SK-N-SH (cell line): Measurements from ENCODE around the gene PARVG. TPM values are rescaled to one million over a fixed set of nuclear protein-coding genes. Genes with fewer than 3 reads are reported as not detected.

Experiments
- CTCF ChIA-PET: fragments of 300-600, 350-600 bp; formaldehyde crosslinking; extraction: SDS; loops from one replicate; lab custom pipeline; 2021; lab: Yijun Ruan, JAX
- POLR2A ChIA-PET: fragments of 350-600 bp; sonication (Branson Sonifier 250); formaldehyde crosslinking; extraction: SDS; loops from one replicate; lab custom pipeline; 2020; ENCODE audit warnings: antibody characterized with exemption, inconsistent platforms; lab: Yijun Ruan, JAX
- DNase-seq: peaks from one replicate; pipeline ENCODE4 v3.0.0; 2012
- H2AFZ ChIP-seq: fragments of 200-600 bp; sonication (generic); 2 replicates; pipeline ENCODE4 v1.8.1; 2016; ENCODE audit warnings: antibody characterized with exemption, mild to moderate bottlenecking, low read depth
- H3F3A ChIP-seq: fragments of 200-600 bp; sonication (generic); replicated peaks from 2 replicates; pipeline ENCODE3; 2016; ENCODE audit warnings: antibody characterized with exemption, mild to moderate bottlenecking; ENCODE audit not compliant: insufficient read depth
- H3K27ac ChIP-seq, 2 experiments: fragments of 200-500 bp in 1 of 2; fragments of 200-600 bp in 1 of 2; sonication (Bioruptor generic) in 1 of 2; sonication (generic), shearing (Covaris generic) in 1 of 2; 2 replicates each; pipeline versions ENCODE4 v1.5.1 to v1.6.1; 2014 to 2016; ENCODE audit warnings: low read depth in 2 of 2, inconsistent platforms in 1 of 2, low read length in 1 of 2, mild to moderate bottlenecking in 1 of 2, mixed read lengths in 1 of 2
- H3K27me3 ChIP-seq: fragments of 200-600 bp; sonication (generic), shearing (Covaris generic); 2 replicates; pipeline ENCODE4 v1.6.1; 2016; ENCODE audit warnings: mixed run types; ENCODE audit not compliant: insufficient read depth
- H3K36me3 ChIP-seq, 2 experiments: fragments of 200-500 bp in 1 of 2; fragments of 200-600 bp in 1 of 2; sonication (Bioruptor generic) in 1 of 2; sonication (generic) in 1 of 2; replicated peaks in 1 of 2; 2 replicates each; pipeline versions ENCODE3 to v1.5.1; 2014 to 2016; ENCODE audit warnings: low read length in 1 of 2, mild to moderate bottlenecking in 1 of 2; ENCODE audit not compliant: insufficient read depth in 2 of 2, control insufficient read depth in 1 of 2
- H3K4me1 ChIP-seq, 2 experiments: fragments of 200-500 bp in 1 of 2; fragments of 200-600 bp in 1 of 2; sonication (Bioruptor generic) in 1 of 2; sonication (generic), shearing (Covaris generic) in 1 of 2; 2 replicates each; pipeline versions ENCODE4 v1.5.1 to v1.6.1; 2014 to 2016; ENCODE audit warnings: low read depth in 1 of 2, low read length in 1 of 2, mixed run types in 1 of 2; ENCODE audit not compliant: insufficient read depth in 2 of 2, control insufficient read depth in 1 of 2
- H3K4me2 ChIP-seq: fragments of 200-600 bp; sonication (generic), shearing (Covaris generic); 2 replicates; pipeline ENCODE4 v1.6.1; 2017; ENCODE audit warnings: mixed run types
- H3K4me3 ChIP-seq, 2 experiments: fragments of 200-500 bp in 1 of 2; fragments of 200-600 bp in 1 of 2; sonication (Bioruptor generic) in 1 of 2; sonication (generic), shearing (Covaris generic) in 1 of 2; 2 replicates each; pipeline versions ENCODE4 v1.5.1 to v1.8.1; 2014 to 2016; ENCODE audit warnings: low read depth in 2 of 2, inconsistent platforms in 1 of 2, low read length in 1 of 2, mild to moderate bottlenecking in 1 of 2, mixed read lengths in 1 of 2, moderate library complexity in 1 of 2
- H3K79me2 ChIP-seq: fragments of 200-600 bp; sonication (generic); 2 replicates; pipeline ENCODE4 v1.8.1; 2017; ENCODE audit warnings: mild to moderate bottlenecking; ENCODE audit not compliant: insufficient read depth
- H3K9ac ChIP-seq: fragments of 200-600 bp; sonication (generic); 2 replicates; pipeline ENCODE4 v1.6.1; 2017; ENCODE audit warnings: mixed run types
- H3K9me2 ChIP-seq: fragments of 200-600 bp; sonication (generic); 2 replicates; pipeline ENCODE4 v1.6.1; 2017; ENCODE audit warnings: mixed run types
- H3K9me3 ChIP-seq: fragments of 200-600 bp; sonication (generic); 2 replicates; pipeline ENCODE4 v1.6.1; 2017; ENCODE audit warnings: mixed run types, mild to moderate bottlenecking, moderate library complexity
- H4K20me1 ChIP-seq: fragments of 200-600 bp; sonication (generic); 2 replicates; pipeline ENCODE4 v1.6.1; 2017; ENCODE audit warnings: mild to moderate bottlenecking, mixed run types; ENCODE audit not compliant: insufficient read depth
- CHD2 ChIP-seq: fragments of 150-350 bp; IDR thresholded peaks from 2 replicates; pipeline ENCODE4 v1.6.1; 2018; ENCODE audit warnings: low read length; ENCODE audit not compliant: partially characterized antibody
- CTCF ChIP-seq: fragments of 200-600 bp; sonication (generic); IDR thresholded peaks from 2 replicates; pipeline ENCODE4 v1.6.1; 2017; ENCODE audit warnings: antibody characterized with exemption, mild to moderate bottlenecking, moderate library complexity
- ELF1 ChIP-seq: IDR thresholded peaks from 2 replicates; pipeline ENCODE4 v1.4.0; 2012
- EZH2phosphoT487 ChIP-seq: fragments of 200-600 bp; sonication (generic); IDR thresholded peaks from 2 replicates; pipeline ENCODE4 v1.6.1; 2017; ENCODE audit warnings: low read depth, mixed run types, mild to moderate bottlenecking, antibody characterized with exemption, moderate library complexity, borderline replicate concordance
- FOXJ3 ChIP-seq: sonication (generic); formaldehyde crosslinking; IDR thresholded peaks from 2 replicates; pipeline ENCODE4 v1.5.1; 2020; ENCODE audit warnings: mild to moderate bottlenecking, missing genetic modification reagents
- GABPA ChIP-seq: IDR thresholded peaks from 2 replicates; pipeline ENCODE4 v1.4.0; 2012; ENCODE audit warnings: low read depth, mild to moderate bottlenecking
- GATA2 ChIP-seq: sonication (generic); formaldehyde crosslinking; IDR thresholded peaks from 2 replicates; pipeline ENCODE4 v1.5.0; 2020; ENCODE audit warnings: mild to moderate bottlenecking, missing genetic modification reagents
- IRF3 ChIP-seq: fragments of 150-350 bp; IDR thresholded peaks from 2 replicates; pipeline ENCODE4 v1.6.1; 2016; ENCODE audit warnings: mild to moderate bottlenecking, low read depth, low read length
- MEF2A ChIP-seq: IDR thresholded peaks from 2 replicates; pipeline ENCODE4 v1.4.0; 2012; ENCODE audit warnings: low read depth, borderline replicate concordance
- MXI1 ChIP-seq: IDR thresholded peaks from 2 replicates; pipeline ENCODE4 v1.6.1; 2012; ENCODE audit warnings: mild to moderate bottlenecking, low read depth, low read length, improper control_type of control experiment
- RAD21 ChIP-seq: IDR thresholded peaks from 2 replicates; pipeline ENCODE4 v1.6.1; 2012; ENCODE audit warnings: mild to moderate bottlenecking, low read length
- RCOR1 ChIP-seq: fragments of 150-350 bp; IDR thresholded peaks from 2 replicates; pipeline ENCODE4 v1.6.1; 2017; ENCODE audit warnings: antibody characterized with exemption, low read length
- RFX5 ChIP-seq: IDR thresholded peaks from 2 replicates; pipeline ENCODE4 v1.6.1; 2012; ENCODE audit warnings: mild to moderate bottlenecking, improper control_type of control experiment, low read length
- TAF1 ChIP-seq: IDR thresholded peaks from 2 replicates; pipeline ENCODE4 v1.6.1; 2012; ENCODE audit warnings: low read depth, mild to moderate bottlenecking, low read length, moderate library complexity, borderline replicate concordance
- TEAD4 ChIP-seq: IDR thresholded peaks from 2 replicates; pipeline ENCODE4 v1.4.0; 2012; ENCODE audit warnings: mild to moderate bottlenecking, borderline replicate concordance; ENCODE audit not compliant: insufficient read depth
- USF1 ChIP-seq: IDR thresholded peaks from 2 replicates; pipeline ENCODE4 v1.4.0; 2012; ENCODE audit warnings: low read depth, borderline replicate concordance
- YY1 ChIP-seq: IDR thresholded peaks from 2 replicates; pipeline ENCODE4 v1.4.0; 2012; ENCODE audit warnings: low read depth, mild to moderate bottlenecking
- ZBTB33 ChIP-seq: IDR thresholded peaks from 2 replicates; pipeline ENCODE4 v1.4.0; 2012; ENCODE audit warnings: low read depth, borderline replicate concordance
- WGBS: methylation state at CpG from one replicate; pipeline ENCODE4 v1.1.6; 2017; ENCODE audit warnings: low lambda C conversion rate; 5-methylcytosine and 5-hydroxymethylcytosine counted together
- polyA plus RNA-seq, 3 experiments: library from polyadenylated mRNA; depleted of rRNA; stranded (reverse); fragments of >200 nt; gene quantifications; 2 replicates each; pipeline ENCODE4 v1.2.3, GENCODE V29; 2012

PARVG gene
- polyA plus RNA-seq, 1 of the 3 experiments (the other 2 are of a cell fraction): 0.05 TPM

GRCh38 chr22:44215287-44215686 lies 34.6 kb downstream of the PARVG start:
- no peak for TF ChIP-seq TEAD4
- no peak for TF ChIP-seq ELF1
- TF ChIP-seq MXI1: no peak
- TF ChIP-seq RCOR1: no peak
- TF ChIP-seq FOXJ3 (CRISPR knock-in tag): no peak
- no peak for TF ChIP-seq TAF1
- TF ChIP-seq MEF2A: no peak
- no peak for TF ChIP-seq ZBTB33
- no peak for TF ChIP-seq GABPA
- no peak for TF ChIP-seq RFX5
- TF ChIP-seq GATA2: no peak
- TF ChIP-seq USF1: no peak
- no peak for TF ChIP-seq EZH2phosphoT487
- TF ChIP-seq CTCF: no peak
- no peak for TF ChIP-seq YY1
- TF ChIP-seq RAD21: no peak
- TF ChIP-seq IRF3: no peak
- no peak for TF ChIP-seq CHD2
- Histone ChIP-seq H3K9ac (no peak overlapping the region), H3K27ac (no peak overlapping the region), H2AFZ (no peak overlapping the region), H3K4me2 (no peak overlapping the region), H4K20me1 (no peaks in the 10 kb centered on the region), H3K4me1 (no peaks in the 10 kb centered on the region; a peak in 1 of 4 replicates), H3K4me3 (no peak overlapping the region), H3K36me3 (no peaks in the 10 kb centered on the region), H3K9me3 (no peaks in the 10 kb centered on the region), H3K27me3 (no peaks in the 10 kb centered on the region; the same call in 1 of the 2 replicates), H3K79me2 (no peaks in the 10 kb centered on the region), H3K9me2 (no peaks in the 10 kb centered on the region), H3F3A (no peaks in the 10 kb centered on the region)
- POLR2A ChIA-PET: no interaction called here
- no peak for DNase-seq
- 29% methylated on average over 4 of the region's 4 CpGs for WGBS
- CTCF ChIA-PET: no interaction called here
